NCI-H526 treated with DMSO at 0.1 percent for 48 hours (cell line): ENCODE measurements around the gene CNTN4.
"Not testable (repeated sequence)": the region's sequence is repeated elsewhere in the genome, so short reads cannot be mapped to it uniquely, and the experiment has no call there.

ENCODE experiments used
- DNase-seq: peaks from one replicate; lab custom pipeline; 2025; lab: John Stamatoyannopoulos, UW

Gene CNTN4

DNA sequence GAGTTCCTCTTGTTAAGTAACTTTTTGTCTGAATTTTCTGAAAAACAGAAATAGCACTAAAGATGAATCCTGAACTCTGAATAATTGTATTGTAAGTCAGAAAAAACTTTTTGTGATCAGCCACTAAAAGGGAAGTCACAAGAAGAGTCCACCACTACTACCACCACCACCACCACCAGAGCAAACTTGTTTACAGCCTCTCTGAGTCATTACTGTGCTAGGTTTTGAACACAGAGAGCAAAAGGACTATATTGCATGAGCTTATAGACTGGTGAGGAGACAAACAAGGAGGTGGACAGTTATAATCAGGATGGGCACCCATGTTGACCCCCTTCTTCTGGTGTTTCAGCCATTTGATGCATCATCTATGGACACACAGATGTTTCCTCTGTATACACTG is 869.8 kb downstream of the CNTN4 start:
- DNase-seq = no peak

- DNase-seq = no peak
Measured at GRCh38 chr3:2976212-2976611, 877.5 kb downstream of the CNTN4 start.

DNA sequence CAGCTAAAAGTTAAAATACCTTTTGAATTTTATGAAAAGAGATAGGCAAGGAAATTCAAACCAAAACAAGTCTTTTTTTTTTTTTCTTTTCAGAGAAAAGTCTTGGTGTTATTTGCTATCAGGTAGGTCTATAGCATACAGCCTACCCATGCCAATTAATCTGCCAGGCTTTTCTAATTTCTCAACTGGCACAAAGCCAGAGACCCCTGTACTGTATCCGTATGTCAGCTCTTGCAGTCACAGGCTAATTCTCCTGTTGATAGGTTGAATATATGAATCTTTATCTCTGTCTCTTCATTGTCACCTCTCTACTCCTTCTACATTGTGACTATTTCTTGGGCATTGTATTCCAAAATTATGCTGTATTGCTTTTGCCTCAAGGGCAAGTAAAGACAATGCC is 878.1 kb downstream of the CNTN4 start:
- DNase-seq = no peak

DNA sequence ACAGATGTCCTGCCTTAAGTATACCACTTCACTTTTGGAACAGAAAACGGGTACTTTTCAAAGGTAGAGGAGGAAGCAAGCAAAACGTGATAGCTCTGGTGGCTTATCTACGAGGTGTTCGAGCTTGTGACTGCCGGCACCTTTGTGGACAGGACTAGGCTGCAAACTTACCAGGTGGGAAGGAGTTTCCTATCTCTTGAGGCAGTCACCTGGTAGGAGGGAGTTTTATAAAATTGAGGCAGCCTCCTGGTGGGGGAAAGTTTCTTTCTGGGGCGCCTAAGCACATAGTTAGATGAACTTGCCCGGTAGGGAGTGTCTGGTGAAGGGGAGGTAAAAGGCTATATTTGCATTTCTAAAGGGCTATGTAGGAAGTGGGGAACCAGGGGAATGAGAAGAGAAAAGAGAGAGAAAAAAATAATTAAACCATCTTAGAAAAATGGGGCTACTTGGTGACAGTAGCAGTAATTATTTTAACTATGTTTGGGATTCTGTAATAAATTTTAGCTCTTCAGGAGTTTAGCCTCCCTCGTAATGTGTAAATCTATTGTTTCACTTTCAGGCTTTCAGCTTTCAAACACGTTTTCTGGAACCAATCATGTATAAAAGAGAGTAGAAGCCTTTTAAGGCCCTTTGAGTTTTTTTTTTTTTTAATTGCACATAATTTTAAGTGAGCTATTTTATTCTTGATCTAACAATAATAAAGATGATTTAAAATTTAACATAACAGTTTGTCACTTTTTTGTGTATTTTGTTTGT is 880.5 kb downstream of the CNTN4 start:
- no peak for DNase-seq

GRCh38 chr3:2984005-2984830 is 885.6 kb downstream of the CNTN4 start:
- DNase-seq = no peak

GRCh38 chr3:2984831-2985220 is 886.2 kb downstream of the CNTN4 start:
- no peak for DNase-seq

- DNase-seq = no peak
Measured at GRCh38 chr3:2985479-2985878, 886.8 kb downstream of the CNTN4 start.

DNA sequence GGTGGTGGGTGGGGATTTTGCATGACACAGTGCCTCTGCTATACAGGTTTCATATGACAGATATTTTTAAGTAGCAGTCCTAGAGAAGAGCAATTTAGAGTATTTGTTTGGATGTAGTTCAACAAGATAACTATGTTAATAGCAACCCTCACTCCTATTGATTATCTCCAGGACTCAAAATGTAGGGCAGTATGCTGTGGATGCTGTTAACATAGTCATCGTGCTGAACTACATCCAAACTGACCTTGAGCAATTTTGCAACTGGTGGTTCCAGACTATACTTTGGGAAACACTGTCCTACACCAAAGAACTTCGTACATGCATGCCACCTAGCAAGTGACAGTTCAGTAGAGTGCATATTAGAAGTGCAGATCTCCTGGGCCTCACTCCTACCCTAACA is 893.9 kb downstream of the CNTN4 start:
- DNase-seq = no peak

GRCh38 chr3:2993130-2993529 is 894.5 kb downstream of the CNTN4 start:
- DNase-seq = not testable (repeated sequence)

- DNase-seq = no peak
Measured at GRCh38 chr3:2993736-2994135, 895.1 kb downstream of the CNTN4 start.

GRCh38 chr3:2995195-2995594 is 896.5 kb downstream of the CNTN4 start:
- no peak for DNase-seq

DNA sequence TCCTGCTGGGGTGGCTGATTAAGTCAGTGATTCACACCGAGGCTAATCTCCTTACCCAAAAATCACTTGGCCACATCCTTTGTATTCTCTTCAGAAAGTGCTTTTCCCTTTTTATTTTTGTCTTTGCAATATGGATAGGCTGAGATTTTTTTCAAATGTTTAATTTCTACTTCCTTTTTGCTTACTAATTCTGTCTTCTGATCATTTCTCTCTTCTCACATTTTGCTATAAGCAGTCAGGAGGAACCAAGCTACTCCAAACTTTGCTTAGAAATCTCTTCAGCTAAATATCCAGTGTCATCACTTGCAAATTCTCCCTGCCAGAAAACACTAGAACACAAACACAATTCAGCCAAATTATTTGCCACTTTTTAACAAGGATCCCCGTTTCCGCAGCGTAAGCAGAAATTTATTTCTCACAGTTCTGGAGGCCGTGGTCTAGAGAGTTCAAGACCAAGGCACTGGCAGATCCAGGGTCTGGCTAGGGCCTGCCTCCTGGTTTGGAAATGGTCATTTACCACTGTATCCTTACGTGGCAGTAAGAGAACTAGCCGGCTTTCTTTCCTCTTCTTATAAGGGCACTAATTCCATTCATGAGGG is 906.6 kb downstream of the CNTN4 start:
- DNase-seq = no peak

GRCh38 chr3:3013317-3014052 is 914.8 kb downstream of the CNTN4 start:
- no peak for DNase-seq

- DNase-seq = peak; percentile 47
Measured at GRCh38 chr3:3015185-3016089, 916.8 kb downstream of the CNTN4 start.

DNA sequence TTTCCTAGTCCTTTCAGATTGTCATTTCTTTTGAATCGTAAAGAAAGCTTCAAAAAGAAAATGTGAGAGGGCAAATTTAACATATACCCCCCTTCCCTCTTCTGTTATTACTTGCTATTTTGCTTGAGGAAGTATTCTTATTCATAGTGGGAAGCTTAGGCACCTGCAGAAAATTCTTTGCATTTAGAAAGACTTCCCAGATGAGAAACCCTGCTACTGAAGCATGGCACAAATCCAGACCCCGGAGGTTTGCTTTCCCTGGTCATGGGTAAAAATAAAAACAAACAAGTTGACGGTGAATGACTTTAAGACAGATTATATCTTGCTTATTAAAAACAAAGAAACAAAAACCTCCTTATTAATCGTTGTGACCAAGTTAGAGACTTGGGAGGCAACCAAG is 917.6 kb downstream of the CNTN4 start:
- DNase-seq = no peak

- DNase-seq = no peak
Measured at GRCh38 chr3:3020209-3020608, 921.5 kb downstream of the CNTN4 start.

GRCh38 chr3:3023111-3023745 is 924.6 kb downstream of the CNTN4 start:
- no peak for DNase-seq

GRCh38 chr3:3027976-3028567 is 929.4 kb downstream of the CNTN4 start:
- DNase-seq = no peak

DNA sequence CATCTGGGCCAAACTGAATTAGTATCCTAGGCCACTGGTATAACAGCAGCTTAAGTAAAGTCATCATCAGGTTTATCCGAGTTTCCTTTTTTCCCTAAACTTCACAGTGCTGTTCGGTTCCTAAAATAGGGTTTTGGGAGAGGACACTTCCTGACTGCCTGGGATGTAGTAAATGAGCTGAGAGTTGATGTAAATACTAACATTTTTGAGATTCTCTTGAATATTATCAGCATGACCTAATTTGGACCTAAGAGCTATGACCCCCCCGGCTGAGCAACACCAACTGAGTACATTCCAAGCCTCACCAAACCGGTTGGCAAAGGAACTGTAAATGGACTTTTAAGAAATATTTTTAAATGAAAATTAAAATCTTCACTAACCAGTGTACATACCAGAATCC is 932.7 kb downstream of the CNTN4 start:
- DNase-seq = no peak

DNA sequence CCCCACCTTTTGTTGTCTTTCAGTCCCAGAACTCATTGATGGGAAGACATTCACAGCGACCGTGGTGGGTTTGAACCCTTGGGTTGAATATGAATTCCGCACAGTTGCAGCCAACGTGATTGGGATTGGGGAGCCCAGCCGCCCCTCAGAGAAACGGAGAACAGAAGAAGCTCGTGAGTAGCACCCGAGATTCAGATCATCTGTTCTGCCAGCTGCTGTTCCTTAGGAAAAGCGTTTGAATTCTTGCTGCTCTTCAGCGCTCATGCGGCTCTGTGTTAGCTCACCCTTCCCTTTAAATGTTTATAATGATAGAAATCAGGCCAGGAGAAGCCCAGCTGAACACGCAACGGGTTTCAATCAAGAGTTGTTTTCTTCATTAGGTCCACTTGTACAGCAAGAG is 938.5 kb downstream of the CNTN4 start:
- DNase-seq = no peak
